ENCODE data around the gene MYH6. TPM values are rescaled to one million over a fixed set of nuclear protein-coding genes. Genes with fewer than 3 reads are reported as not detected.
A peak's percentile ranks its signal among the peaks of the same experiment; 100 is the strongest.

MYH6 gene
- total and polyA plus RNA-seq, 2 of the 13 experiments (the other 11 are each of a cell fraction or from before 2014, with no cell fraction given) = 0.01 TPM; not detected in 1

GRCh38 chr14:23402296-23403138 is 5.6 kb downstream of the MYH6 start:
- H3K27me3 ChIP-seq (ENCODE audit: control insufficient read depth in 1 of 2, insufficient read depth in 2 of 2, low read length in 2 of 2) = peaks cover 37 to 91% of the 10 kb centered on the region in 2 experiments; a peak in 4 of 5 replicates
- peak; percentile 5; the same call in 2 of the 3 replicates for ATAC-seq
- H3K9me3 ChIP-seq (ENCODE audit: low read length) = no peaks in the 10 kb centered on the region
- in situ Hi-C loops (cut with HindIII; ENCODE audit: extremely low pct_ligation_motif_present, low pct_unique_long_range_greater_than_20kb) (no loop called here), intact Hi-C loops (cut with micrococcal nuclease; ENCODE audit: unreplicated experiment) (no loop called here)
- no peak for FAIRE-seq
- DNase-seq (ENCODE audit: low spot score) = no peak
- peak overlapping the region; percentile 8; the same call in 1 of the 2 replicates for H3K4me2 ChIP-seq (ENCODE audit: low read depth, low read length)
- no TSS peak for BruUV-seq (replicated peaks)
- H3K27ac ChIP-seq (ENCODE audit: extremely low read length, insufficient read depth, low read length) = no peak overlapping the region
- H3K79me2 ChIP-seq (ENCODE audit: insufficient read depth, low read length) = no peaks in the 10 kb centered on the region
- H3K4me1 ChIP-seq (ENCODE audit: insufficient read depth, low read length) = no peaks in the 10 kb centered on the region
- 11% methylated on average over 24 of the region's 25 CpGs for WGBS (ENCODE audit: low lambda C conversion rate)
- POLR2A ChIA-PET = interaction anchor here (0.6 kb wide), 1 partner anchor 103 kb away, joined by 3 read pairs; no protein-coding TSS in a partner anchor
- no peaks in the 10 kb centered on the region for H3K36me3 ChIP-seq (replicated peaks in 1 of 2; ENCODE audit: control insufficient read depth in 1 of 2, insufficient read depth in 2 of 2, low read length in 2 of 2)
- H3K9ac ChIP-seq (ENCODE audit: insufficient read depth, low read depth, low read length) = no peak overlapping the region
- H3K4me3 ChIP-seq (replicated peaks in 1 of 3; ENCODE audit: insufficient read depth in 1 of 3, low read depth in 2 of 3, low read length in 3 of 3) = no peak overlapping the region; a peak in 1 of 6 replicates
- H4K20me1 ChIP-seq (ENCODE audit: insufficient read depth, low read length) = no peaks in the 10 kb centered on the region
- CTCF ChIA-PET (ENCODE audit: low intra/inter-chr PET ratio, low total read pairs) = no interaction called here
- H2AFZ ChIP-seq (ENCODE audit: low read length) = no peak overlapping the region
- TF ChIP-seq SMC3 (IDR thresholded peaks at IDR 0.05; ENCODE audit: low read length) (no peak), TSC22D2 (CRISPR knock-in tag; IDR thresholded peaks at IDR 0.05; ENCODE audit: borderline replicate concordance) (no peak), ZBTB38 (CRISPR knock-in tag; IDR thresholded peaks at IDR 0.05) (no peak), MTA3 (CRISPR knock-in tag; IDR thresholded peaks at IDR 0.05) (no peak), MXD3 (CRISPR knock-in tag; IDR thresholded peaks at IDR 0.05) (no peak), NCOA5 (CRISPR knock-in tag; IDR thresholded peaks at IDR 0.05) (no peak), CEBPG (CRISPR knock-in tag; IDR thresholded peaks at IDR 0.05) (no peak), ZNF609 (CRISPR knock-in tag; IDR thresholded peaks at IDR 0.05; ENCODE audit: borderline replicate concordance) (no peak), ZNF326 (CRISPR knock-in tag; IDR thresholded peaks at IDR 0.05; ENCODE audit: borderline replicate concordance) (no peak), ATRX (CRISPR knock-in tag; IDR thresholded peaks at IDR 0.05; ENCODE audit: borderline replicate concordance) (no peak), CBX1 (IDR thresholded peaks at IDR 0.05; ENCODE audit: low read depth) (no peak), MNT (IDR thresholded peaks at IDR 0.05) (no peak), RELA (CRISPR knock-in tag; IDR thresholded peaks at IDR 0.05) (no peak), LRRFIP1 (CRISPR knock-in tag; conservative IDR thresholded peaks at IDR 0.05) (no peak), ATF7 (IDR thresholded peaks at IDR 0.05) (no peak), ATF7 (CRISPR knock-in tag; IDR thresholded peaks at IDR 0.05) (no peak; the same call in 1 of the 2 replicates)
